A549 (cell line): ENCODE results near the gene ATP1A2.

Experiments
- CHD2 ChIP-seq: fragments of 150-350 bp; IDR thresholded peaks from 2 replicates; pipeline ENCODE4 v1.6.1; 2014; ENCODE audit warnings: low read length; ENCODE audit not compliant: partially characterized antibody
- CTCF ChIP-seq: fragments of >200 bp; sonication (Bioruptor Twin); formaldehyde crosslinking; IDR thresholded peaks from 3 replicates; pipeline ENCODE4 v1.5.1; 2016
- MAX ChIP-seq: IDR thresholded peaks from 2 replicates; pipeline ENCODE4 v1.6.1; 2012
- POLR2A ChIP-seq: IDR thresholded peaks from 2 replicates; pipeline ENCODE4 v1.6.1; 2012; ENCODE audit warnings: mild to moderate bottlenecking, low read length

- TF ChIP-seq MAX, result no peak
- TF ChIP-seq POLR2A, result no peak
- no peak for TF ChIP-seq CHD2
- no peak for TF ChIP-seq CTCF
Observed at GRCh38 chr1:160090760-160091159, 24.8 kb upstream of the ATP1A2 start.
